GM23338 (cell line): ENCODE data around the gene CYFIP1. TPM values are rescaled to one million over a fixed set of nuclear protein-coding genes. Genes with fewer than 3 reads are reported as not detected.

ENCODE experiments used
- ATAC-seq: fragments of 200-7000 bp; cut with Tn5 transposase; 3 replicates; pipeline ENCODE4 v1.9.1; 2020
- DNase-seq: peaks from one replicate; pipeline ENCODE4 v3.0.0-alpha.2; 2015; ENCODE audit warnings: low spot score
- H2AFZ ChIP-seq: fragments of 200-600 bp; sonication (generic); 2 replicates; pipeline ENCODE4 v1.8.0; 2016; ENCODE audit warnings: antibody characterized with exemption, mild to moderate bottlenecking, moderate library complexity
- H3F3A ChIP-seq: fragments of 200-600 bp; sonication (generic); replicated peaks from 2 replicates; pipeline ENCODE4 v1.8.0; 2017; ENCODE audit warnings: antibody characterized with exemption, mixed run types, low read depth
- H3K27ac ChIP-seq: fragments of 200-600 bp; sonication (generic); 2 replicates; pipeline ENCODE4 v1.6.1; 2016; ENCODE audit warnings: low read depth
- H3K27me3 ChIP-seq: fragments of 200-600 bp; sonication (generic); 2 replicates; pipeline ENCODE4 v1.8.0; 2016; ENCODE audit warnings: mild to moderate bottlenecking, mixed run types, moderate library complexity; ENCODE audit not compliant: insufficient read depth
- H3K36me3 ChIP-seq: fragments of 200-600 bp; sonication (generic); 2 replicates; pipeline ENCODE4 v1.8.0; 2016; ENCODE audit warnings: mild to moderate bottlenecking; ENCODE audit not compliant: insufficient read depth
- H3K4me1 ChIP-seq: fragments of 200-600 bp; sonication (generic); 2 replicates; pipeline ENCODE4 v1.8.0; 2016; ENCODE audit warnings: mild to moderate bottlenecking, moderate library complexity; ENCODE audit not compliant: insufficient read depth
- H3K4me2 ChIP-seq: fragments of 200-600 bp; sonication (generic); 2 replicates; pipeline ENCODE4 v1.7.1; 2017; ENCODE audit warnings: mixed run types
- H3K4me3 ChIP-seq: fragments of 200-600 bp; sonication (generic); 2 replicates; pipeline ENCODE4 v1.6.1; 2016; ENCODE audit warnings: mixed run types
- H3K79me2 ChIP-seq: fragments of 200-600 bp; sonication (generic); replicated peaks from 2 replicates; pipeline ENCODE4 v1.8.0; 2017; ENCODE audit warnings: mild to moderate bottlenecking; ENCODE audit not compliant: insufficient read depth
- H3K9me2 ChIP-seq: fragments of 200-600 bp; sonication (generic); 2 replicates; pipeline ENCODE4 v1.8.0; 2017; ENCODE audit not compliant: insufficient read depth
- H4K20me1 ChIP-seq: fragments of 200-600 bp; sonication (generic); replicated peaks from 2 replicates; pipeline ENCODE4 v1.8.0; 2017; ENCODE audit warnings: mild to moderate bottlenecking; ENCODE audit not compliant: insufficient read depth
- H3K27ac Mint-ChIP-seq: 2 replicates; pipeline ENCODE4 v1.8.0; 2020; ENCODE audit warnings: inconsistent platforms, mild to moderate bottlenecking, moderate library complexity, mixed read lengths
- H3K27me3 Mint-ChIP-seq: 3 replicates; pipeline ENCODE4 v1.8.0; 2022; ENCODE audit warnings: low read depth, mild to moderate bottlenecking, moderate library complexity, mixed read lengths, inconsistent platforms; ENCODE audit not compliant: insufficient read depth, poor library complexity
- H3K36me3 Mint-ChIP-seq: 3 replicates; pipeline ENCODE4 v1.8.0; 2021; ENCODE audit warnings: low read depth, mild to moderate bottlenecking, inconsistent platforms, moderate library complexity, mixed read lengths
- H3K4me1 Mint-ChIP-seq: 3 replicates; pipeline ENCODE4 v1.8.0; 2020; ENCODE audit warnings: mild to moderate bottlenecking, inconsistent platforms, mixed read lengths
- H3K4me3 Mint-ChIP-seq: 3 replicates; pipeline ENCODE4 v1.8.0; 2021; ENCODE audit warnings: moderate library complexity, mild to moderate bottlenecking, inconsistent platforms, mixed read lengths
- H3K9me3 Mint-ChIP-seq: 3 replicates; pipeline ENCODE4 v1.8.0; 2020; ENCODE audit warnings: moderate library complexity, mild to moderate bottlenecking, inconsistent platforms, mixed read lengths
- CREB1 ChIP-seq: fragments of 250-450 bp; sonication (Bioruptor Pico); IDR thresholded peaks from 2 replicates; pipeline ENCODE4 v1.5.0; 2020; ENCODE audit warnings: low read depth, mild to moderate bottlenecking, moderate library complexity
- CTCF ChIP-seq, 2 experiments: fragments of 200-600 bp in 1 of 2; sonication (generic) in 1 of 2; conservative IDR thresholded peaks; 2 replicates each; pipeline versions ENCODE4 v1.5.1 to v1.6.1; 2016 to 2017; ENCODE audit warnings: antibody characterized with exemption in 2 of 2, low read depth in 2 of 2, mild to moderate bottlenecking in 2 of 2, moderate library complexity in 1 of 2
- EZH2 ChIP-seq: fragments of 200-600 bp; sonication (generic); IDR thresholded peaks from one replicate; pipeline ENCODE4 v1.8.0; 2017; ENCODE audit warnings: antibody characterized with exemption, mild to moderate bottlenecking, low read depth; ENCODE audit not compliant: unreplicated experiment
- EZH2phosphoT487 ChIP-seq: fragments of 200-600 bp; sonication (generic); IDR thresholded peaks from one replicate; pipeline ENCODE4 v1.8.1; 2018; ENCODE audit warnings: antibody characterized with exemption; ENCODE audit not compliant: unreplicated experiment
- JUNB ChIP-seq: IDR thresholded peaks from one replicate; pipeline ENCODE4 v1.6.1; 2016; ENCODE audit warnings: antibody characterized with exemption; ENCODE audit not compliant: unreplicated experiment
- NANOG ChIP-seq: IDR thresholded peaks from 2 replicates; pipeline ENCODE4 v1.6.1; 2016; ENCODE audit warnings: antibody characterized with exemption, borderline replicate concordance
- POLR2AphosphoS5 ChIP-seq: IDR thresholded peaks from 2 replicates; pipeline ENCODE4 v1.6.1; 2016; ENCODE audit warnings: antibody characterized with exemption, low read depth
- STAT1 ChIP-seq: IDR thresholded peaks from one replicate; pipeline ENCODE4 v1.6.1; 2016; ENCODE audit warnings: antibody characterized with exemption; ENCODE audit not compliant: unreplicated experiment
- ZNF114 ChIP-seq: fragments of 250-450 bp; sonication (Bioruptor Pico); IDR thresholded peaks from 2 replicates; pipeline ENCODE4 v1.5.0; 2020; ENCODE audit warnings: mild to moderate bottlenecking, moderate library complexity
- ZNF331 ChIP-seq: fragments of 250-450 bp; sonication (Bioruptor Pico); IDR thresholded peaks from 2 replicates; pipeline ENCODE4 v1.5.0; 2020; ENCODE audit warnings: low read depth, mild to moderate bottlenecking, moderate library complexity
- polyA plus RNA-seq: library from polyadenylated mRNA; unstranded; fragments of >200 nt; fragmentation: Nextera tagmentation; extraction: Ambion mirVana; gene quantifications from 2 replicates; pipeline ENCODE4 v1.2.1, GENCODE V29; 2016
- total RNA-seq: library from RNA; depleted of rRNA; stranded (reverse); fragments of >200 nt; shearing (Covaris generic); gene quantifications from 2 replicates; pipeline ENCODE4 v1.2.3, GENCODE V29; 2014
- TF ChIP-seq, protein P1 (sequence below): IDR thresholded peaks from one replicate; pipeline ENCODE4 v1.6.1; 2018; ENCODE audit warnings: antibody characterized with exemption; ENCODE audit not compliant: unreplicated experiment
- TF ChIP-seq, protein P2 (sequence below): IDR thresholded peaks from 2 replicates; pipeline ENCODE4 v1.6.1; 2016; ENCODE audit warnings: antibody characterized with exemption
- TF ChIP-seq, protein P3 (sequence below): fragments of 250-450 bp; sonication (Bioruptor Pico); IDR thresholded peaks from 2 replicates; pipeline ENCODE4 v1.5.0; 2020; ENCODE audit warnings: mild to moderate bottlenecking, moderate library complexity

The CYFIP1 gene
- total and polyA plus RNA-seq, 2 experiments from 2014 or later = 20.0 to 73.9 TPM

DNA sequence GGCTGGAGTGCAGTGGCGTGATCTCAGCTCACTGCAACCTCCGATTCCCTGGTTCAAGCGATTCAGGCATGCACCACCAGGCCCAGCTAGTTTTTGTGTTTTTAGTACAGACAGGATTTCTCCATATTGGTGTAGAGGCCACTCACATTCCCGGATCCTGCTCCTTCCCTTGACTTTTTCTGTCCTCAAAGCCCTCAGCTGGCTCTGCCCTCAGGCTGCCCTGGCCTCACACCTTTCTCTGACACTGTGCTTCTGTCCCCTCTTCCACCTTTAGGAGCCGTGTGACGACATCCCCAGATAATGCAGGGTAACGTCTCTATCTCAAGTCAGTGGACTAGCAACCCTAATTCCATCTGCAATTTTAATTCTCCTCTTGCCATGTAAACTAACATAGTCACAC is 8.6 kb upstream of the CYFIP1 start:
- Histone ChIP-seq H3K79me2 (no peaks in the 10 kb centered on the region), H3K4me3 (no peak overlapping the region), H3K4me2 (no peak overlapping the region), H3F3A (no peaks in the 10 kb centered on the region), H3K27me3 (no peaks in the 10 kb centered on the region), H3K27ac (no peak overlapping the region), H3K36me3 (no peaks in the 10 kb centered on the region), H3K4me1 (no peaks in the 10 kb centered on the region), H2AFZ (no peak overlapping the region), H4K20me1 (no peaks in the 10 kb centered on the region), H3K9me2 (no peaks in the 10 kb centered on the region)
- ATAC-seq (no peak), DNase-seq (no peak)
- Mint-ChIP-seq H3K36me3 (no peaks in the 10 kb centered on the region; the same call in 1 of the 3 replicates), H3K27ac (no peak overlapping the region), H3K27me3 (peaks cover 11% of the 10 kb centered on the region), H3K4me3 (no peak overlapping the region), H3K4me1 (no peaks in the 10 kb centered on the region), H3K9me3 (no peaks in the 10 kb centered on the region)
- TF ChIP-seq, protein P1, sequence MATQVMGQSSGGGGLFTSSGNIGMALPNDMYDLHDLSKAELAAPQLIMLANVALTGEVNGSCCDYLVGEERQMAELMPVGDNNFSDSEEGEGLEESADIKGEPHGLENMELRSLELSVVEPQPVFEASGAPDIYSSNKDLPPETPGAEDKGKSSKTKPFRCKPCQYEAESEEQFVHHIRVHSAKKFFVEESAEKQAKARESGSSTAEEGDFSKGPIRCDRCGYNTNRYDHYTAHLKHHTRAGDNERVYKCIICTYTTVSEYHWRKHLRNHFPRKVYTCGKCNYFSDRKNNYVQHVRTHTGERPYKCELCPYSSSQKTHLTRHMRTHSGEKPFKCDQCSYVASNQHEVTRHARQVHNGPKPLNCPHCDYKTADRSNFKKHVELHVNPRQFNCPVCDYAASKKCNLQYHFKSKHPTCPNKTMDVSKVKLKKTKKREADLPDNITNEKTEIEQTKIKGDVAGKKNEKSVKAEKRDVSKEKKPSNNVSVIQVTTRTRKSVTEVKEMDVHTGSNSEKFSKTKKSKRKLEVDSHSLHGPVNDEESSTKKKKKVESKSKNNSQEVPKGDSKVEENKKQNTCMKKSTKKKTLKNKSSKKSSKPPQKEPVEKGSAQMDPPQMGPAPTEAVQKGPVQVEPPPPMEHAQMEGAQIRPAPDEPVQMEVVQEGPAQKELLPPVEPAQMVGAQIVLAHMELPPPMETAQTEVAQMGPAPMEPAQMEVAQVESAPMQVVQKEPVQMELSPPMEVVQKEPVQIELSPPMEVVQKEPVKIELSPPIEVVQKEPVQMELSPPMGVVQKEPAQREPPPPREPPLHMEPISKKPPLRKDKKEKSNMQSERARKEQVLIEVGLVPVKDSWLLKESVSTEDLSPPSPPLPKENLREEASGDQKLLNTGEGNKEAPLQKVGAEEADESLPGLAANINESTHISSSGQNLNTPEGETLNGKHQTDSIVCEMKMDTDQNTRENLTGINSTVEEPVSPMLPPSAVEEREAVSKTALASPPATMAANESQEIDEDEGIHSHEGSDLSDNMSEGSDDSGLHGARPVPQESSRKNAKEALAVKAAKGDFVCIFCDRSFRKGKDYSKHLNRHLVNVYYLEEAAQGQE = no peak
- TF ChIP-seq ZNF331 (CRISPR knock-in tag) (no peak), JUNB (no peak), NANOG (no peak), POLR2AphosphoS5 (no peak), CREB1 (CRISPR knock-in tag) (no peak), EZH2 (no peak), EZH2phosphoT487 (no peak), ZNF114 (CRISPR knock-in tag) (no peak), STAT1 (no peak), CTCF (conservative IDR thresholded peaks at IDR 0.05; ENCODE audit: low read depth in 2 of 2) (no peak)
- TF ChIP-seq, protein P2, sequence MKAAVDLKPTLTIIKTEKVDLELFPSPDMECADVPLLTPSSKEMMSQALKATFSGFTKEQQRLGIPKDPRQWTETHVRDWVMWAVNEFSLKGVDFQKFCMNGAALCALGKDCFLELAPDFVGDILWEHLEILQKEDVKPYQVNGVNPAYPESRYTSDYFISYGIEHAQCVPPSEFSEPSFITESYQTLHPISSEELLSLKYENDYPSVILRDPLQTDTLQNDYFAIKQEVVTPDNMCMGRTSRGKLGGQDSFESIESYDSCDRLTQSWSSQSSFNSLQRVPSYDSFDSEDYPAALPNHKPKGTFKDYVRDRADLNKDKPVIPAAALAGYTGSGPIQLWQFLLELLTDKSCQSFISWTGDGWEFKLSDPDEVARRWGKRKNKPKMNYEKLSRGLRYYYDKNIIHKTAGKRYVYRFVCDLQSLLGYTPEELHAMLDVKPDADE = no peak
- TF ChIP-seq, protein P3, sequence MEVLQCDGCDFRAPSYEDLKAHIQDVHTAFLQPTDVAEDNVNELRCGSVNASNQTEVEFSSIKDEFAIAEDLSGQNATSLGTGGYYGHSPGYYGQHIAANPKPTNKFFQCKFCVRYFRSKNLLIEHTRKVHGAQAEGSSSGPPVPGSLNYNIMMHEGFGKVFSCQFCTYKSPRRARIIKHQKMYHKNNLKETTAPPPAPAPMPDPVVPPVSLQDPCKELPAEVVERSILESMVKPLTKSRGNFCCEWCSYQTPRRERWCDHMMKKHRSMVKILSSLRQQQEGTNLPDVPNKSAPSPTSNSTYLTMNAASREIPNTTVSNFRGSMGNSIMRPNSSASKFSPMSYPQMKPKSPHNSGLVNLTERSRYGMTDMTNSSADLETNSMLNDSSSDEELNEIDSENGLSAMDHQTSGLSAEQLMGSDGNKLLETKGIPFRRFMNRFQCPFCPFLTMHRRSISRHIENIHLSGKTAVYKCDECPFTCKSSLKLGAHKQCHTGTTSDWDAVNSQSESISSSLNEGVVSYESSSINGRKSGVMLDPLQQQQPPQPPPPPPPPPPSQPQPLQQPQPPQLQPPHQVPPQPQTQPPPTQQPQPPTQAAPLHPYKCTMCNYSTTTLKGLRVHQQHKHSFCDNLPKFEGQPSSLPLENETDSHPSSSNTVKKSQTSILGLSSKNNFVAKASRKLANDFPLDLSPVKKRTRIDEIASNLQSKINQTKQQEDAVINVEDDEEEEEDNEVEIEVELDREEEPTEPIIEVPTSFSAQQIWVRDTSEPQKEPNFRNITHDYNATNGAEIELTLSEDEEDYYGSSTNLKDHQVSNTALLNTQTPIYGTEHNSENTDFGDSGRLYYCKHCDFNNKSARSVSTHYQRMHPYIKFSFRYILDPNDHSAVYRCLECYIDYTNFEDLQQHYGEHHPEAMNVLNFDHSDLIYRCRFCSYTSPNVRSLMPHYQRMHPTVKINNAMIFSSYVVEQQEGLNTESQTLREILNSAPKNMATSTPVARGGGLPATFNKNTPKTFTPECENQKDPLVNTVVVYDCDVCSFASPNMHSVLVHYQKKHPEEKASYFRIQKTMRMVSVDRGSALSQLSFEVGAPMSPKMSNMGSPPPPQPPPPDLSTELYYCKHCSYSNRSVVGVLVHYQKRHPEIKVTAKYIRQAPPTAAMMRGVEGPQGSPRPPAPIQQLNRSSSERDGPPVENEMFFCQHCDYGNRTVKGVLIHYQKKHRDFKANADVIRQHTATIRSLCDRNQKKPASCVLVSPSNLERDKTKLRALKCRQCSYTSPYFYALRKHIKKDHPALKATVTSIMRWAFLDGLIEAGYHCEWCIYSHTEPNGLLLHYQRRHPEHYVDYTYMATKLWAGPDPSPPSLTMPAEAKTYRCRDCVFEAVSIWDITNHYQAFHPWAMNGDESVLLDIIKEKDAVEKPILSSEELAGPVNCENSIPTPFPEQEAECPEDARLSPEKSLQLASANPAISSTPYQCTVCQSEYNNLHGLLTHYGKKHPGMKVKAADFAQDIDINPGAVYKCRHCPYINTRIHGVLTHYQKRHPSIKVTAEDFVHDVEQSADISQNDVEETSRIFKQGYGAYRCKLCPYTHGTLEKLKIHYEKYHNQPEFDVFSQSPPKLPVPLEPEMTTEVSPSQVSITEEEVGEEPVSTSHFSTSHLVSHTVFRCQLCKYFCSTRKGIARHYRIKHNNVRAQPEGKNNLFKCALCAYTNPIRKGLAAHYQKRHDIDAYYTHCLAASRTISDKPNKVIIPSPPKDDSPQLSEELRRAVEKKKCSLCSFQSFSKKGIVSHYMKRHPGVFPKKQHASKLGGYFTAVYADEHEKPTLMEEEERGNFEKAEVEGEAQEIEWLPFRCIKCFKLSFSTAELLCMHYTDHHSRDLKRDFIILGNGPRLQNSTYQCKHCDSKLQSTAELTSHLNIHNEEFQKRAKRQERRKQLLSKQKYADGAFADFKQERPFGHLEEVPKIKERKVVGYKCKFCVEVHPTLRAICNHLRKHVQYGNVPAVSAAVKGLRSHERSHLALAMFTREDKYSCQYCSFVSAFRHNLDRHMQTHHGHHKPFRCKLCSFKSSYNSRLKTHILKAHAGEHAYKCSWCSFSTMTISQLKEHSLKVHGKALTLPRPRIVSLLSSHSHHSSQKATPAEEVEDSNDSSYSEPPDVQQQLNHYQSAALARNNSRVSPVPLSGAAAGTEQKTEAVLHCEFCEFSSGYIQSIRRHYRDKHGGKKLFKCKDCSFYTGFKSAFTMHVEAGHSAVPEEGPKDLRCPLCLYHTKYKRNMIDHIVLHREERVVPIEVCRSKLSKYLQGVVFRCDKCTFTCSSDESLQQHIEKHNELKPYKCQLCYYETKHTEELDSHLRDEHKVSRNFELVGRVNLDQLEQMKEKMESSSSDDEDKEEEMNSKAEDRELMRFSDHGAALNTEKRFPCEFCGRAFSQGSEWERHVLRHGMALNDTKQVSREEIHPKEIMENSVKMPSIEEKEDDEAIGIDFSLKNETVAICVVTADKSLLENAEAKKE (CRISPR knock-in tag) = no peak
